GM11168 (cell line): ENCODE measurements around the gene PLET1.
"Not testable (repeated sequence)": the region's sequence is repeated elsewhere in the genome, so short reads cannot be mapped to it uniquely, and the experiment has no call there.

Experiments used
- in situ Hi-C: fragments of 300-500 bp; cut with MboI; formaldehyde crosslinking; loops from one replicate; pipeline ENCODE4 v1.12.0; 2022; ENCODE audit warnings: low sequenced_read_pairs; ENCODE audit not compliant: unreplicated experiment

PLET1 gene

GRCh38 chr11:112219476-112220232, 41.0 kb downstream of the PLET1 start:
- in situ Hi-C loops = loop anchor here (5.0 to 25.0 kb wide), 2 partner anchors 63 to 343 kb away; no protein-coding TSS in a partner anchor

DNA sequence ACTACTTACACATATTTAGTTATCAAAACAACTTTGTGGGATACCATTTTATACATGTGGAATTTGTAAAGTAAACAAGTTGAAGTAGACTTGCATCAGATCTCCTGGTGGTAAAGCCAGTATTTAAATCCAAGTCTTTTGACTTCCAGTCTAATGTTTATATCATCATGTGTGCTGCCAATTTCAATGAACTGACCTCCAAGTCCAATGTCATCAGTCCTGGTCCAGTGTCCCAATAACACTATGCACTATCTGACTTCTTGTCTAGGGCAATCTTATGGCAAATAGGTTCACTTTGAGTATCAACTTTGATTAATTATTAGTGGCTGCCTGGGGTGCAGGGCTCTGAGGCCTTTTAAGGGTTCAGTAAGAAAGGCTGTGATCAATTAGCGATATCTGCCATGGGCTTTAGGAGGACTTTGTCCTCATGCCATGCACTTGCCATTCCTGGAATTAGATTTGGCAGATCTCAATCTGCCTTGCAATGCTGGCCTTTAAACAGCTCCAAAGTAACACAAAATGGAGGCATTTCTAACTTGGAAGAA, 44.0 kb downstream of the PLET1 start:
- in situ Hi-C loops = loop anchor here (25.0 kb wide), 1 partner anchor 346 kb away; no protein-coding TSS in a partner anchor

GRCh38 chr11:112215621-112216020, 45.0 kb downstream of the PLET1 start:
- in situ Hi-C loops = loop anchor here (25.0 kb wide), 1 partner anchor 347 kb away; no protein-coding TSS in a partner anchor

DNA sequence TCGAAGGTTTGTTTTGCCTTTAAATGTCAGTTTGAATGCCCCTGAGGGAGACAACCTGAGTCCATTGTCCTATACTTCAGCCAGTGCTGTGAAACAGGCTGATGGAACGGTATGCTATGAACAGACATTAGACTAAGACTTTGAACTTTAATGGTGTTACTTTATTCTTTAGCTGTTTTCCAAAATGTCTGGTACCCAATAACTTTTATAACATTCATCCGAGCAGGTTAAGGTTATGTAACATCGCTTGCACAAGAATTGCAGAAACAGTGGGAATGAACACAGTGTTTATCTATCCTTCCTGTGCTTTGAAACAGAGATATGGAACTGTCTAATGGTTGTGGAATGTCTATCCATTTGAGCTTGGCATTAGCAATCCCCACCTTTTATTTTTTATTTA, 46.9 kb downstream of the PLET1 start:
- in situ Hi-C loops = loop anchor here (25.0 kb wide), 1 partner anchor 349 kb away; no protein-coding TSS in a partner anchor

- in situ Hi-C loops = loop anchor here (25.0 kb wide), 1 partner anchor 350 kb away; no protein-coding TSS in a partner anchor
These were observed 48.0 kb downstream of the PLET1 start for GRCh38 chr11:112212710-112213109.

GRCh38 chr11:112212290-112212689, 48.4 kb downstream of the PLET1 start:
- in situ Hi-C loops = loop anchor here (25.0 kb wide), 1 partner anchor 350 kb away; no protein-coding TSS in a partner anchor

GRCh38 chr11:112211536-112211935, 49.1 kb downstream of the PLET1 start:
- in situ Hi-C loops = loop anchor here (25.0 kb wide), 1 partner anchor 351 kb away; no protein-coding TSS in a partner anchor

GRCh38 chr11:112210890-112211289, 49.8 kb downstream of the PLET1 start:
- in situ Hi-C loops = loop anchor here (25.0 kb wide), 1 partner anchor 351 kb away; no protein-coding TSS in a partner anchor

- in situ Hi-C loops = loop anchor here (25.0 kb wide), 1 partner anchor 356 kb away; no protein-coding TSS in a partner anchor
These were observed 54.6 kb downstream of the PLET1 start for GRCh38 chr11:112206071-112206470.

DNA sequence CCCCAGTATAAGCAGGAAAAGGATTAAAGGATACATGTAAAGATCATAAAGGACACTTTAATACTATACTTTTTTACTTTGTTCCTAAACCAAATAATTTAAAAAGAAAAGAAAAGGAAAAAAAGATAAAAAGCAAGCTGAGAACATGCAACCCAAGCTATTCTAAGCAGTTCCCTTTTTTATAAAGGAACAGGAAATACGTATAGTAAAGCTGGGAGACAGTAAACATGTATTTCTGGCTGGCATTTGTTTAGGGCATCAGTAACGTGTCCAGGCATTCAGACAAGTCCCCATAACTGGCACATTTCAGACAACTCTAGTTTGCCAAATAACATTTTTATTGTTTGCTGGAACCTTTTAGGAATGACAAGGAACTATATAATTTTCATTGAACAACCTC, 60.4 kb downstream of the PLET1 start:
- in situ Hi-C loops = loop anchor here (25.0 kb wide), 1 partner anchor 362 kb away; no protein-coding TSS in a partner anchor

- in situ Hi-C loops = not testable (repeated sequence)
These were observed 61.6 kb downstream of the PLET1 start for GRCh38 chr11:112199101-112199500.
